Large intestine (tissue), 3 donors: ENCODE measurements around the gene PSORS1C1. TPM values are rescaled to one million over a fixed set of nuclear protein-coding genes. Genes with fewer than 3 reads are reported as not detected.
A peak's percentile ranks its signal among the peaks of the same experiment; 100 is the strongest.
"Not testable (repeated sequence)": the region's sequence is repeated elsewhere in the genome, so short reads cannot be mapped to it uniquely, and the experiment has no call there.

Experiments
- DNase-seq, 2 donors: peaks; one replicate each; pipeline versions ENCODE4 v3.0.0 to v3.0.0-alpha.2; 2013
- H3K27ac ChIP-seq: one replicate; pipeline ENCODE4 v1.5.1; 2013; ENCODE audit warnings: low read length
- H3K27me3 ChIP-seq: 2 replicates; pipeline ENCODE4 v1.6.1; 2013; ENCODE audit warnings: low read length; ENCODE audit not compliant: control insufficient read depth, insufficient read depth
- H3K36me3 ChIP-seq: 2 replicates; pipeline ENCODE4 v1.6.1; 2013; ENCODE audit warnings: low read length; ENCODE audit not compliant: control insufficient read depth, insufficient read depth
- H3K4me1 ChIP-seq: one replicate; pipeline ENCODE4 v1.6.1; 2013; ENCODE audit warnings: low read length; ENCODE audit not compliant: control insufficient read depth, insufficient read depth
- H3K4me3 ChIP-seq: one replicate; pipeline ENCODE4 v1.5.1; 2013; ENCODE audit warnings: low read length
- H3K9me3 ChIP-seq: one replicate; pipeline ENCODE4 v1.6.1; 2013; ENCODE audit warnings: mild to moderate bottlenecking, low read depth, low read length, moderate library complexity; ENCODE audit not compliant: control insufficient read depth
- WGBS: methylation state at CpG from one replicate; pipeline ENCODE4 v1.1.5; 2013; ENCODE audit warnings: low lambda C conversion rate; ENCODE audit not compliant: insufficient coverage; 5-methylcytosine and 5-hydroxymethylcytosine counted together
- polyA plus RNA-seq: library from polyadenylated mRNA; unstranded; fragments of 120-200 nt; gene quantifications from one replicate; pipeline ENCODE4 v1.2.1, GENCODE V29; 2013

PSORS1C1 gene
- polyA plus RNA-seq, 1 donor = 0.33 TPM

DNA sequence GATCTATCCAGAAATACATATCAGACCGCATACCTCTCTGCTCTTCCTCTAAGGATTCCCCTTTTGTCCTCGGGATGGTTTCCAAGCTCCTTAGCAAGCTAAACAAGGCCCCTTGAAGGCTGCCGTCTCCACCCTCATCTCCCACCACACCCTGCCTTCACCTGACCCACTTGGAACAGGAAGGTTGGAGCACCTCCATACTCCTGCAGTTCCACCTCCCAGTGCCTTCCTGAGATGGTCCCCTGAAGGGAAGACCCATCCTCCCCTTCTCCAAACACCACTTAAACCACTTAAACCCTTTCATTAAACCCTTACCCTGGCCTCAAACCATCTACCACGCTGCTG, 64.4 kb downstream of the PSORS1C1 start:
- no peaks in the 10 kb centered on the region for H3K4me1 ChIP-seq
- 86% methylated on average over 1 of the region's 4 CpGs for WGBS
- no peaks in the 10 kb centered on the region for H3K27me3 ChIP-seq
- no peak overlapping the region for H3K27ac ChIP-seq
- no peaks in the 10 kb centered on the region for H3K36me3 ChIP-seq
- no peaks in the 10 kb centered on the region for H3K9me3 ChIP-seq
- H3K4me3 ChIP-seq = no peak overlapping the region
- DNase-seq = no peak

DNA sequence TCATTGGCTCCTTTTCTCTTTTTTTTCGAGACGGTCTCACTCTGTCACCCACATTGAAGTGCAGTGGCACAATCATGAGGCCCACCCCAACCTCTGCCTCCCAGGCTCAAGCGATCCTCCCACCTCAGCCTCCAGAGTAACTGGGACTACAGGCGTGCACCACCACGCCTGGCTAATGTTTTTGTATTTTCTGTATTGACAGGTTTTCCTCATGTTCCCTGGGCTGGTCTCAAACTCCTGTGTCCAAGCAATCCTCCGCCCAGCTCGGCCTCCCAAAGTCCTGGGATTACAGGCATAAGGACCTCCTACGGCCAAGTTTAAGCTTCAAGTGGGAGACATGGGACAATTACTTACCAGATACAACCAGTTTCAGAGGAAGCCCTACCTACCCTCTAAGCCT, 65.3 kb downstream of the PSORS1C1 start:
- H3K27ac ChIP-seq = no peak overlapping the region

DNA sequence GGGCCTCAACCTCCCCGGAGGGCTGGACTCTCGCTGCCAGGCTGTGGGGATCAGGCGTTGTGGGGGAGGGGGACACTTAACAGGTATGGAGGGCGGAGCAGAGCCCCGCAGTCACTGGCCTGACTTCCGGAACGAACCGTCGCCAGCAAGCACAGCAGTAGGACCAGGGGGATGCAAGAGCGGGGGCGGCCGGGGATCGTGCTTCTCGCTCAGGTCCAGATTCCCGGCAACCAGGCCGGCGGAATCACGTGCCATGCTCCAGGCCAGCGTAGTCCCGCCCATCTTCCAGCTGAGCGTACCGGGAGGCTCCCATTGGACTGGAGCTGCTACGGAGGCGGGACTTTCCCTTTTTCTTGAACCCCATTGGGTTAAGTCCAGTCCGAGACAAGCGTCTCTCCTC, 65.9 kb downstream of the PSORS1C1 start:
- peak; percentile 34 to 76 for DNase-seq
- Histone ChIP-seq H3K36me3 (no peaks in the 10 kb centered on the region), H3K9me3 (no peaks in the 10 kb centered on the region), H3K4me1 (no peaks in the 10 kb centered on the region), H3K27ac (no peak overlapping the region), H3K4me3 (peak overlapping the region; percentile 50), H3K27me3 (no peaks in the 10 kb centered on the region)
- WGBS = no CpG with 5 or more reads among the region's 26 CpGs

More for the DNA sequence above, 65.3 kb downstream of the PSORS1C1 start:
- H3K4me3 ChIP-seq = peak overlapping the region; percentile 50
- WGBS = no CpG with 5 or more reads among the region's 8 CpGs
- H3K27me3 ChIP-seq = no peaks in the 10 kb centered on the region
- no peaks in the 10 kb centered on the region for H3K36me3 ChIP-seq
- H3K4me1 ChIP-seq = no peaks in the 10 kb centered on the region
- DNase-seq = no peak
- no peaks in the 10 kb centered on the region for H3K9me3 ChIP-seq

DNA sequence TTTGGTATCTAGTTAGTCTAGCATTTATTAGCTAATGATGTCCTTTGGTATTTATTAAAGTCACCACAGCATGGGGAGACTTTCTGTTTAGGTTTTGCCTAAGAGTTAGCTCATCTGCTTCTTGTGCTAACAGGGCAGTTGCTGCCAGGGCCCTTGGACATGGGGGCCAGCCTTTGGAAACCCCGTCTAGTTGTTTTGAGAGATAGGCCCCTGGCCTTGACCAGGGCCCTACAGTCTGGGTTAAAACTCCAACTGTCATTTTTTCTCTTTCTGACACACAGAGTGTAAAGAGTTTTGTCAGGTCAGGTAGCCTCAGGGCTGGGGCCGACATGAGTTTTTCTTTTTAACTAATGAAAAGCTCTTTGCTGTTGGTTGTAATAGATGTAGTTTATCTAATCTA, 68.7 kb downstream of the PSORS1C1 start:
- not testable (repeated sequence) for H3K9me3 ChIP-seq, DNase-seq, H3K4me1 ChIP-seq, H3K27me3 ChIP-seq, H3K36me3 ChIP-seq, H3K4me3 ChIP-seq, H3K27ac ChIP-seq
- WGBS = 60% methylated on average over 1 of the region's 2 CpGs

DNA sequence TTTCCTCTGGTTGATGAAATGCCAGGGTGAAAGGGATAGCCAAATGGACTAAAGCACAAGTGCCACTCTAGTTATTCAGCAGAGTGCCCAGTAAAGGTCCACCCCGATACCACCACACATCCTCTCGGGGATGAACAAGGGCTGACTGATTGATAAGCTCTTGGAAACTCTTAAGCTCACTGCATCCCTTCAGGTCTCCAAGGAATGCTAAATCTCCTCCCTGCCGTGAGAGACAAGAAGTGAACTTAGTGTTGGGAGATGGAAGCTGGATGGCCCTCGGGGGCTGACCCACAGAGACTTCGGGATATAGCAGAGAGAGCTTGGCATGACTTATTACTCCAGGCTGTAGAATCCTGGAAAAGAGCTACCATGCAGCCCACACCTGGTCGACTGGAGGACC, 69.3 kb downstream of the PSORS1C1 start:
- H3K9me3 ChIP-seq, DNase-seq, H3K4me3 ChIP-seq, H3K27ac ChIP-seq, H3K4me1 ChIP-seq, H3K36me3 ChIP-seq, H3K27me3 ChIP-seq: not testable (repeated sequence)
- WGBS = no CpG with 5 or more reads among the region's 6 CpGs

DNA sequence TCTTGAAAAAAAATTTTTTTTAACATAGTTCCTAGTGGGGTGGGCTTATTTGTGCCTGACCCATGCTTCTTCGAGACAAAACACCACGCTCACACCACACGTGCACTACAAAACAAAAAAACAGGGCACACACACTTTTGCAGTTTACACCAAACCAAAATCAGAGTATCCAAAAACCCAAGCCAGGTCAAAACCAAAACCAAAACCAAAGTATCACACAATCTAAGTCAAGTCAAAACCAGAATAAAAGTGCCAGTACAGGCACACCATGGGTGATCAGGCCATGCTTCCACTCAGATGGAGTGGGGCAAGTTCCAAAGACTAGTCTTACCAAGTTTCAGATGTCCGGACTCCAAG, 71.1 kb downstream of the PSORS1C1 start:
- H3K4me1 ChIP-seq, H3K9me3 ChIP-seq, H3K27me3 ChIP-seq, H3K36me3 ChIP-seq, H3K4me3 ChIP-seq, H3K27ac ChIP-seq, DNase-seq: not testable (repeated sequence)
- no CpG with 5 or more reads among the region's 4 CpGs for WGBS

DNA sequence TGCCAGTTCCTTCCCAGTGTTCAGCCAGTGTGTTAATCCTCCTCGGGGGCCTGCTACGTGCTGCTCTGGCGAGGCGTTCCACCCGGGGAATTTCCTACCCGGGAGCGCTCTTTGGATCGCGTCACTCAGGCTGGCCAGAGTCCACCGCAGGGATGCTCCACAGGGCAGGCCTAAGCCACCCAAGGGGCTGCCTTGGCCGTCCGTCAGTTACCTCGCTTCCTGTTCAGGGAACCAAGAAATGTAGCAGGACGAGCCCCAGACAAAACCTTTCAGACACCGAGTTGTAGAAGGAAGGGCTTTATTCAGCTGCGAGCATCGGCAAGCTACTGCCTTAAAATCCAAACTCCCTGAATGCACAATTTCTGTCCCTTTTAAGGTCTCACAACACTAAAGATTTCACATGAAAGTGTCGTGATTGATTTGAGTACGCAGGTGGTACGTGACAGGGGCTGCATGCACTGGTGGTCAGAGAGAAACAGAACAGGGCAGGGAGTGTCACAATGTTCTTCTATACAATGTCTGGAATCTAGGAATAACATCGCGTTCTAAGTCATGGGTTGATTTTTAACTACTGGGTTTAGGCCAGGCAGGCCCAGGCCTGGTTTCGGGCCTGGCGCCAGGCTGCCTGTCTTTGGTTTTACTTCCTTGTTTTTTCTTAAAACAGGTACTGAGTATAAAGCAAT, 71.6 kb downstream of the PSORS1C1 start:
- Histone ChIP-seq H3K27me3 (no peaks in the 10 kb centered on the region), H3K9me3 (no peaks in the 10 kb centered on the region), H3K36me3 (no peaks in the 10 kb centered on the region), H3K4me3 (no peak overlapping the region), H3K4me1 (no peaks in the 10 kb centered on the region), H3K27ac (no peak overlapping the region)
- DNase-seq = no peak
- WGBS = 89% methylated on average over 3 of the region's 24 CpGs

DNA sequence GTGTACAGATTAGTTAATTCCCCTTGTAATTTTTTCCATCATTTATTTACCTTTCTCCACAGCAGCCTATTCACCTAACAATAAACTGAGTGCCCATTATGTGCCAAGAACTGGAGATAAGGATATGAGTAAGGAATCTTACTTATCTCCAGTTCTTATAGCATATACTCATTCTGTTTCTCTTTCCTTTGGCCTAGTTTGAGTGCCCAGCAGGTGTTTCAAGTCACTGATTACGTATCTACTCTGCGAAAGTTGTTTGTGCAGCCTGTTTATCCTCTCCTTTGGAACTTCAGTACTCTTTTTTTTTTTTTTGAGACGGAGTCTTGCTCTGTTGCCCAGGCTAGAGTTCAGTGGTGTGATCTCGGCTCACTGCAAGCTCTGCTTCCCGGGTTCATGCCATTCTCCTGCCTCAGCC, 73.2 kb downstream of the PSORS1C1 start:
- 0% methylated on average over 1 of the region's 5 CpGs for WGBS
- Histone ChIP-seq H3K36me3 (no peaks in the 10 kb centered on the region), H3K27me3 (no peaks in the 10 kb centered on the region), H3K9me3 (no peaks in the 10 kb centered on the region), H3K27ac (no peak overlapping the region), H3K4me3 (no peak overlapping the region), H3K4me1 (no peaks in the 10 kb centered on the region)
- DNase-seq = peak in 1 of 2 donors; percentile 53

DNA sequence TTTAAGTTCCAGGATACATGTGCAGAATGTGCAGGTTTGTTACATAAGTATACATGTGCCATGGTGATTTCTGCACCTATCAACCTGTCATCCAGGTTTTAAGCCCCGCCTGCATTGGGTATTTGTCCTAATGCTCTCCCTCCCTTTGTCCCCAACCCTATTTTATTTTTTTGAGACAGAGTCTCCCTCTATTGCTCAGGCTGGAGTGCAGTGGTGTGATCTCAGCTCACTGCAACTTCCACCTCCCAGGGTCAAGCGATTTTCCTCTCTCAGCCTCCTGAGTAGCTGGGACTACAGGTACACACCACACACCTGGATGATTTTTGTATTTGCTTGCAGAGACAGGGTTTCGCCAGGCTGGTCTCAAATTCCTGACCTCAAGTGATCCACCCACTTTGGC, 74.6 kb downstream of the PSORS1C1 start:
- not testable (repeated sequence) for H3K9me3 ChIP-seq, H3K27ac ChIP-seq, H3K27me3 ChIP-seq, H3K4me1 ChIP-seq, H3K4me3 ChIP-seq, H3K36me3 ChIP-seq, DNase-seq
- no CpG with 5 or more reads among the region's 3 CpGs for WGBS
